ENCODE measurements around the gene COL19A1.

Gene COL19A1

DNA sequence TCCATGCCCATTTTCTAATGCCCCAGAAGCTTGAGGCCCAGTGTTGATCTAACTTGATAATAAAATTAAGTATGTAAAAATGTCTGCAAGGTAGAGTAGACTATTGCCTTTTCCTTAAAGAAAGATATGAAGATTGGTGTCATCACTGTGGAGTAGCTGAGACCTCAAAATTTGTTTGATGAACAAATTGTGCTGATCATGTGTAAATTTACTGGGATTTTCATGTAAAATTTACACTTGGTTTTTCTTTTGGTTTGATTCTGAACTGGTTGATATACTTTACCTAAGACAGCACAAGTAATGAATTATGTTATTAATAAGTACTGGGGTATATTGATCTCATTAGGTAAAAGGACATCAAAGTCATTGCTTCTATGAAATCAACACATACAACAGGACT lies 207.3 kb downstream of the COL19A1 start:
- DNase-seq, result no peak

DNA sequence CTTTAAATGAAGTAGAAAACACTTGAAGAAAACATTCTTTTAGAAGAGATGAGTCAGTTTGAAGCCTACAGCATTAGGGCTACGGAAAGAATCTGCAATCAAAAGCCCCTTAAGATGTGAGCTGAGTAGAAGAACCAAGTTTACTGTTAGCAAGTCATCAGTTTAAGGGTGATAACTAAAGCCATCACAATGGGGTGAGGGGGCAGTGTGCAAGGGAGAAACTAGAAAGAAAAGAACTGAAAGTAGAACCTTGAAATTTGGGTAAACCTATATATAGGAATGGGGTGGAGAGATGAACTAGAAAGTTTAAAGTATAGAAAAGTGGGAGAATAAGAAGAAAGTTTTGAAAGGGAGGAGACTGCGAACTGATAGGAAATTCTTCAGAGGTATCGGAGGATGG lies 212.9 kb downstream of the COL19A1 start:
- no peak for DNase-seq

DNA sequence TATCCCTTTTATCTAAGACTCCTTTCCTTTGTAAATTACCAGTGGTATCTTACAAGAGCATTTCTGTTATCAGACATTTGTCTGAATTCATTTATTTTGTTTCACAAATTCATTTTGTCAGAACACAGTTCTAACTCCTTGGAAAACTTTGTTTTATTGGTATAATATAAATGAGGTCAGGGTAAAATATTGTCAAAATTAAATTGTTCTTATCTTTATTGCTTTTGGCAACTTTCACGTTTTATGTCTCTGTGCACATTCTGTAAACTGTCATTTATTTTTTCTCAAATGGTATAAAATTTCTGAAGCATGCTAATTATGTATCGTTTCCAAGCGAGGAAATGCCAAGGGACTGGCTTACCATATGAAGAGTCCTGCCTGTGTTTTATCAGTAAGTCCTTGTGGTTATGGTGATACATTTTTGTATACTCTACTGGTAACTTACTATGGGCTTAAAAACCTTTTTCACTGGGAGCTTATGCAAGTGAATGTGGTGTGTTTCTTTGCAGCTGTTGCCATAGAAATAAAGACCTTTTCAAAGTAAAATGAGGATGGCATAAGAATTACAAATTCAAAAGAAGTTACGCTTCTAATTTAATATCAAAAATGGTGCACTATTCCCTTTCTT lies 214.2 kb downstream of the COL19A1 start:
- no peak for DNase-seq

DNA sequence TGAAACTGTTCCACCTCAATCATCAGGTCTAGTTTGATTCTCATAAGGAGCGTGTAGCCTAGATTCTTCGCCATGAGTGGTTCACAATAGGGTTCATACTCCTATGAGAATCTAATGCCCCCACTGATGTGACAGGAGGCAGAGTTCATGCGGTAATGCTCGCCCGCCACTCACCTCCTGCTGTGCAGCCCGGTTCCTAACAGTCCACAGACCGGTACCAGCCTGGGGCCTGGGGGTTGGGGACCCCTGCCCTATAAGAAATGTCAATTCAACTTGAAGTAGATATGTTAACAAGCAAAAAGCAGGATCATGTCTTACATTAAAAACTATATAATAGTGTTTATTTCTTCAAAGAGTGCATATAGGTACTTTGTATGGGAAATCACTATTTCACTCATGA lies 216.5 kb downstream of the COL19A1 start:
- DNase-seq, result no peak

DNA sequence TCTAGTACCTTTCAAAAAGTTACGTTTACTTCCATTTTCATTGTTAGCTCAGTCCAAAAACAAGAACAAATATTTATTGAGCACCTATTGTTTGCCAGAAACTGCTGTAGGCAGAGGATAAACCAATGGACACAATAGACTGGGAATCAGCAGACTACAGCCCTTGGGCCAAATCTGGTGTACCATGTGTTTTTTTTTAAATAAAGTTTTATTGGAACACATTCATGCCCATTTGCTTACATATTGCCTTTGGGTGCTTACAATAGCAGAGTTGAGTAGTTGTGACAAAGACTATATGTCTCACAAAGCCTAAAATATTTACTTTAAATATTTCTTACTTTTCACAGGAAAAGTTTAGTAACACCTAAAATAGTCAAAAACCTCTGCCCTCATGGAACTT lies 220.4 kb downstream of the COL19A1 start:
- DNase-seq, result no peak

DNA sequence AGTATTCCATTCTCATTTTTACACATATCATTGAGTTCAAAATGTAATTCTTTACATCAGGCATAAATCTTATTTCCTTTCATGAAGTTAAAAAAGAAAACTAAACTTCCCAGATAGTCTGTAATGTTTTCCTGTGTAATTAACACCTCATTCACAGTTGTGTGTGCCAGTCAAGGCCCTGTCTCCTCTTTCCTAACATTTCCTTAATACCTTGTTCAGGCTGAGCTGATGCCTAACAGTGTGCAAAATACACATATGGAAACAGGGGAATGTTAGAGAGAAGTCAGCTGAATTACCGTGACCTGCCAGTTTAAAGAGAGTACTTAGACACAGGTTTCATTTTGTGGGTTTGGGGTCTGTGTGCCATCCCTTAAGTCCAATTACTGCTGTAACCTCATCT lies 227.8 kb downstream of the COL19A1 start:
- DNase-seq, result no peak

DNA sequence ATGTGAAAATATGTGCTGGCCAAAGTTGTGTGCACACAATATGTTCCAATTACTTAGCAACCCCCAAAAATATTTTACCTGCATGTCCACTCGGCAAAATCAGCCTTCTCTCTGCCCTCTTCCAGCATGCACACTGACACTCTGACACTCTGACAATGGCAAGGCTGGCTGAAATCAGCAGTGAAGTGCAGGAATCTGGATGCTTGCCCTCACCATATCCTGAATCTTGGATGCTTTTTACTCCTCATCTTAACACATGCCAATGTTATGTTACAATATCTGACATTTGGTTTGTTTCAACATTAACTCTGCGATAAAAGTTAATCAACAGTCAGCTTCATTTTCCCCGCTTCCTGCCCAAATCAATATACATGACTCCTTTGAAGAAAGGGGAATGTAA lies 233.4 kb downstream of the COL19A1 start:
- no peak for DNase-seq

DNA sequence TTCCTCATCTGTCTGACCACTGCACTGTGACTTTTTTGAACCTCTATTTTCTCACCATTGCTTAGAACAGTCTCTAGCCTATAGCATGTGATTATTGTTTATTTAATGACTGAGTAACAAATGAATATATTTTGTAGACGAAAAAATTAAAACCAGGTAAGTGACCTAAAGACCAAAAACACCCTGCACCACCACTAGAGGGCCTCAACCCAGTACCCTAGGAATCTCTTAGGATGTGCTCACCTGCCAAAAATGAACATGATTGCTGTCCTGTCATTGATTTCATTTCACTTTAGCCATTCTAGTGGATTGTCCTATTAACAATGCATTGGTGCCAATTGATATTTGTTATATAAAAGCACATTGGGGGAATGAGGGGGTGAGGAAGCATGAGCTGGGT lies 237.4 kb downstream of the COL19A1 start:
- DNase-seq, result no peak

DNA sequence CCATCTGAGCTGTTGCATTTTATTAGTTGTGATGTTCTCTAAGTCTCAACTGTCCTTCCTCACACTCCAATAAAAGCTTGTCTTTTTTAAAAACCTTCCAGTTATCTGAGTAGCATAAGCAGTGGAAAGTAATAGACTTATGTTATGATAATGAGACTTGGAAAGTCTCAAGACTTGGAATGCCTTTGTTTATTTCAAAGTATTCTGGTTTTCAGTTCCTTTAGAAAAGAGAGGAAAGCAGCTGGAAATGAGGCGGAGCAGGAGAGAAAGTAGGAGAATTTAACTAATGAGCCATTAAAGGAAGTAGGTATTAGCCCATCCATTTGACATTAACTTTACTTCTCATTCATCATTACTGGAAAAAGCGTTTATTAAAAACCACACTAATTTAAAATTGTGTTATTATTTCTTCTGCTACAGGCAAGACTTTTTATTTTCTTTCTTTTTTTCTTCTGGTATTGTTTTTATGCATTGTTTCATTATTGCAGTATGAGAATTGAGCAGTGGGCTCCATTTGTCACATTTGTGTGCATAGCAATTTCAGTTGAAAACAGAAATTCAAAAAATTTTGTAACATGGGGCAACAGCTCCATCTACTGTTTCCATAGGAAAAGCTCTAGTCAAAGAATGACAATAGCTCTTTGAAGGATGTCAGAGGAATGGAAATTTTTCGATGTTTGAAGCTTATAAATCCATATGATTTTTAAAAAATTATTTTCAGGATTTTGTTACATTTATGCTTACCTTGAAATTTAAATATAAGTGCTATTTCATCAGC lies 241.7 kb downstream of the COL19A1 start:
- DNase-seq, result no peak

DNA sequence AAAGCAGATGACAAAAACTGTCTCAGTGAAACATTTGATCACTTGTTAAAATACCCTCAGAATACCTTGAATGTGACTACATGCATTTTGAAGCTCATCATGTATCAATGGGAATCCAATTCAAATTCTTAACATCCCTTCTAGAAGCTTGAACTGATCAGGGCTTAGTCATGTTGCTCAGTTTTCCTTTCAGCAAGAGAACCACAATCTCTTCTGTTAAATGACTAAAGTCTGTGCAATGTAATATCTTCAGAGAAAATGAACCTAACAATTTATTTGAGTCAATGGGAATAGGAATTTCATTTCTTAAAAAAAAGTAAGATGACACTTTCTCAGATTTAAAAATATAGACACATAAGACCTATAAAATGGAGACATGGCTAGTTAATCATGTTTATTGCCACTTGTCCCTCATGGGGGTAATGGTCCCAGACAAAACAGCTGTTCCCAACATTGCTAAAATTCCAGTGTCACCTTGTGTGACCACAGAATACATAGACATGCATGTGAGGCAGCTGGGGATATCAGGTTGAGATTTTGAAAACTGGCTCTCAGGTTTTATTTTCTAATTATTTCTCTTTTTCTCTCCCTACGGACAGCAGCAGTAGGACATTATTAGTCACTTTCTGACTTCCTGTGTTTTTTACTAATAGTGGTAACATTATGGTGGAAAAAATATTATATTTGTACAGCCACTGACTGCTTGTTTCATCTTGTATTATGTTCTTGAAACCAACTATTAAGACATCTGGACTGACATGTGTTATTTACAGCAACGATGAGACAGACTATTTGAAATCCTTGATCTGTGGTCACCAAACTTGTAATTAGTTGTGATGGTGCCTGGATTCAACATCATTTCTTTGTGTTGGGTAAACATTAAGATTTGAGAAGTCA lies 244.0 kb downstream of the COL19A1 start:
- DNase-seq, result no peak

DNA sequence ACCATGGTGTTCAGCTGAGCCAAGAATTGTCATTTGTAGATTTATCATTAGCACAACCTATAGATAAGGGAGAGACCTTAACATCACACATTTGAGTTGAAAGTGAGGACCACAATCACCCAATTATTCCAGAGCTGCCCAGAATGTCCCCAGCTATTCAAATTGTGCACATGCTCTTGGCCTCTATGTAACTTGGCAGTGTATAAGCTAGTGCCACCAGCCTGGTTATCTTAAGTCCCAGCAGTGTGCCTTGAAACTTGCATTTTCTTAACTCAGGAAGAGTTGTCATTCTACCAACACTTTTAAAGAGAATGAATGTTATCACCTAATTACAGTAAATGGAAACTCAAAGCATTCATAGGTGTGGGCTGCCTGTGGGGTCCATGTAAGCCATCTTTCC lies 245.4 kb downstream of the COL19A1 start:
- DNase-seq, result no peak

DNA sequence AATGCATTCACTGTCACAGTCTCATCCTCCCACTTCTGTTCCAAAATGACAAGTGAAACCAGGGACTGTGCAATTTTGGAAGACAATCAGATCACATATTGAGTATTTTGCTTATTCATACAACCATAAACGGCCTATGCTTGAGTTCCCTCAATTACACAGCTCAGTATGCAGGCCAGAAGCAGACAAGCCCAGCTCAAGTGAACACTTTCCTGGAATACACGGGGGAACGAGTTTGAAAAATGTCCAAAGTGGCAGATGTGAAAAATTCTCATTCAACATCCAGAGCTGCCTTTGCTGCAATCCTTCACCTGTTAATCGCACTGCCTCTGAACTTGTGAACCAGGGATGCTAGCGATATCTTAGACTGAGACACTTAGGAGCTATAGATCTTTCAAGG lies 246.4 kb downstream of the COL19A1 start:
- no peak for DNase-seq

DNA sequence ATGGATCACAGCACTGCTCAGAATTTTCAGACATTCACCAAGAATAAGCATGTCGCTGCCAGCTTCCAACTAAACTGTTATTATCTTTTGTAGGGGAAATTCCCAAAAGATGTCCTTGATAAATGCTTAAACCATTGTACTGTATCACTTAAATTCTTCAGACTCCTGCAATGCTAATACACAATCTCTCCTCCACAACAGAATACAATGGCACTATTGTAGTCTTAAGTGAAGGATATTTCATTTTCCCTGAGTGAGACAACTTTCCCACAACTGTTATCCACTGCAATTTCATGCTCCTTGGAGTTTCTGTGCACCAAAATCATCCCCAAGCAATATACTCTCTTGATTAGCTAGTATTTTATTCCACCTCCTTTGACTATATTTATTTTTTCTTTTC lies 246.8 kb downstream of the COL19A1 start:
- DNase-seq, result no peak

DNA sequence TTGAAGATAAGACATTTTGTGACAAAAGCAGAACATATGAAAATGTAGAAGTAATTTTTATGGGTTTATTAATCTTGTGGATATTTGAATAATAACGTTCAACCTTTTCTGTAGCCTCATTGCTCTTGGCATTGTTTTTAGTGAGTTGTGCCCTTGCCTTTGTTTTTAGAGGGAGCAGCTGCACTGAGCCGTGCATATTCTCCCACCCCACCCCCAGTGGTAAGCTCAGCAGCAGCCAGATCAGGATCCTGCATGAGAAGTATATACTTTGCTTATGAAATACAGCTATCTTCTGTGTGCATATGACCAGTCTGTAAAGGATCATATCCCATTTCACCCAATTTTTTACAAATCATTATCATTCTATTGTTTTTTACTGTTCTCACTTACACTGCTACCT lies 252.3 kb downstream of the COL19A1 start:
- no peak for DNase-seq

DNA sequence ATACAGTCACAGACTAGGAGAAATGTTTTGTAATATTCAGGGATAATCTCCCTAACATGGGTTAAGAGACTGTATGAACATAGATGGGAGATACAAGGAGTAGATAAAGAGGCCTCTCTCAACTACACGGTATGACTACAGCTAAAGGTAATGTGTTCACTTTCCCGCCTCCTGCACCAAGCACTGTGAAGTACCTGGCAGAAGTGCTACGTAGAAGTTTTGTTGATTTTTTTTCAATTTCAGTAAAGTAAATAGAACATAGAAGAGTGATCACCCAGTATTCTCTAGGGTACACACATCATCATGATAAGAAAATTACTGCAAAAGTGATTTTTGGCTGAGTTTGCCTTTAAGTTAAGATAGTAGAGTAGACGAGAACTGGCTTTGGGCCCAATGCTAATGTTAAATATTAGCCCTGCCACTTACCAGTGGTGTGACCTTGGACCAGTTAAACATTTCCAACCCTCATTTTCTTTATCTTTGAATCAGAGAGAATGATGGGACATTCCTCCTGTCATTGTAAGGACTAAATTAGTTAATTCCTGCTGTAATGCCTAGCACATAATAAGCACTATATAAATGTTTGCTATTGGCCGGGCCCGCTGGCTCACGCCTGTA lies 253.0 kb downstream of the COL19A1 start:
- no peak for DNase-seq

DNA sequence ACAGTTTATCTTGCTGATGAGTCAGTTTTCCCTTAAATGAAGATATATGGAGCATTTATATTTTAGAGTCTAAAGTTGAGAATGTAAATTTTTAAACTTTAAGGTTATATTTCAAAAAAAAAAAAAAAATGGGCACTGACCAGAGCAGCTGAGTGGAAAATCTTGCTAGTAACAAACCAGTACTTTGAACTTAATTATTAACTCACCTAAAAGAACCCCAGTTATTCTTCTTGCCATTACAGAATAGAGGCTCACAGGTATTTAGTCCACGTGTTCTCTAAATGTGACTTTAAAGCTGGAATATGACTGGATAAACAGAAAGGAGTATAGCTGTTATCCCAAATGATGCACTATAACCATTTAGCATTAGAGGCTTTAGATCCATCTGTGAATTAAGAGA lies 258.1 kb downstream of the COL19A1 start:
- DNase-seq, result no peak

DNA sequence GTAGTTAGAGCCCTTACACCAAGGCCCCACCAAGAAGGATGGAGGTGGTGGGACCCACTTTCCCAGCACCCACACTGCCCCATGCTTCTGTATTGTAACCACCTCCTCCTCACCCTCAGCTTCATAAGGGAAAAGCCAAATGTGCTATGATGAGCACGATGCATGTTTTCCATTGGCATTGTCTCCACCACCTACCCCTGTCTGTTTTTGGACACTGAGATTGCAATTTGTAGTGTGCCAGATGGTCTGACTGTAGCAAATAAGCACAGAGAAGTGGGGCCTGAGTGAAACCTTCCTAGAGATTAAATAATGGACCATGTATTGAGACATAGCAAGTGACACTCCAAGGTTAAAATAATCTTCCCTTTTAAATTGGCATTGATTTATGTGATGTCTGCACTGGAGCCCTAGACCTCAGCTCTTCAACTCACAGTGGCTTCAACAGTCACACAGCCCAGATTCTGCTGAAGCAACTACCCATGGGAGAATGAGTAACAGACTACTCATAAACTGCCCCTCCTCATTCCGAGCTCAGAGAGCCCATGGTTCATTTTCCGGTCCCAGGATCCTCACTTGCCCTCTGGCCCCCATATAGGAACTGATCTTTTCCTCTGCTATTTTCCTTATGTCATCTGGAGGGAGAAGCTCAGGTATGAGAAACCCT lies 258.7 kb downstream of the COL19A1 start:
- no peak for DNase-seq

DNA sequence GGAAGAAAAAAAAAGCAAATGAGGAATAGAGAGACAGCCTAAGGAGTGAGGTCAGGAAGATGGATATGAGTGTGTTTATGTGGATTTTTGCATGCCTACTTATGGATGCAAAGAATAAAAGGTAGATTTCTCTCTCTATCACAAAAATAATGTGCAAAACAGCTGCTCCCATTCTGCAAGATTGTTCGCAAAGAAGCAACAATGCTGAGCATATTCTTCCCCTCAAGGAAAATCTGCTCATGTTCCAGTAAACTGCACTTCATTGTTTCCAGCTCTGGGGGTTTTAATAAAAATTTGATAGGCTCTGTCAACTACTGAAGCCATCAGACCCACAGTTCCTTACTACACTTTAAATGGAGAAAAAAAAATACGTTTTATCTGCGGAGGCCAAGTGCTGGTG lies 259.2 kb downstream of the COL19A1 start:
- no peak for DNase-seq

DNA sequence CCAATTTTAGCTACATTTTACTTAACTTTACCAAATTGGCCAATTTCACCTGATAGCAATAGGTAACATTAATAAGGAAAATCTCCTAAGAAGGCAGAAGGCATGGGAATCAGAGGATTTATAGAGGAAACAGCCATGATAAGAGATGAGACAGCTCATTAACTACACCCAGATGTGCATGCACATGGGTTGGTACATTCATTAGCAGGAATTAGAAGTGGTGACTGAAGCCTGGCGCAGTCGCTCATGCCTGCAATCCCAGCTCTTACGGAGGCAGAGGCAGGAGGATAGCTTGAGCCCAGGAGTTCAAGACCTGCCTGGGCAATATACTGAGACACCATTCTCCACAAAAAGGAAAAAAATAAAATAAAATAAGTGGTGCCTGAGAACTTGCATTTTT lies 263.0 kb downstream of the COL19A1 start:
- DNase-seq, result no peak

DNA sequence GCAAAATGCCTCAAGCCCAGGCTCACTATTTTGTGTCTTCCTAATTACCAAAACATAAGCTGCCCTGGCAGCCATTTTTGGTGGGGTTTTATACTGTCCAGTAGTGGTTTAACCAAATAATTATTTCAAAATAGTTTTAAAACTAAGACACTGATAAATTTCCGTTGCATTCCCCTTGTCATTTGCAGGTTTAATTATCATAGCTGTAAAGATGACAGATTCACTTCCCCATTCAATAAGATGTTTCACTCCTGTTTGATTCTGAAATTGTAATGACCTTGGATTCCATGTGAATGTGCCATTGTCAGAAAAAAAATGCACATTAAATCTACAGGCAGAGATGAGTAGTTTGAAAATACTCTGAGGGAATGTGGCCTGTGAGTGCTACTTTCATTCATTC lies 264.5 kb downstream of the COL19A1 start:
- DNase-seq, result no peak

DNA sequence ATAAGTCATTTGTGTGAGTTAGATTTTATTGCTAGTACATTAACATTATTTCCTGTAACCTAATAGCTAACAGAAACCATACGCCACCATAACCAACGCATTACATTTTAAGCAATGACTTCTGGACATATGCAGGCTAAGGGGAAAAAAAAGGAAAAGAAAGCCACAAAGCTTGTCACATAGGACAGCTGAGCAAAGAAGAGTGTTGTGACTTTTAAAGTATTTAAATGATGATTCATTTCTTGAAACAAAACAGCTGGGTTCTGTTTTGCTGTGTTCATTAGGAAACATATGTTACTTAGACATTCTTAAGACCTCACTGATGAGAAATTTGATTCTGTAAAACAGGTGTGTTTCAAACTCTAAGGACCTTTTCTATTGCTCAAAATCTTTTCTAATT lies 265.2 kb downstream of the COL19A1 start:
- no peak for DNase-seq

DNA sequence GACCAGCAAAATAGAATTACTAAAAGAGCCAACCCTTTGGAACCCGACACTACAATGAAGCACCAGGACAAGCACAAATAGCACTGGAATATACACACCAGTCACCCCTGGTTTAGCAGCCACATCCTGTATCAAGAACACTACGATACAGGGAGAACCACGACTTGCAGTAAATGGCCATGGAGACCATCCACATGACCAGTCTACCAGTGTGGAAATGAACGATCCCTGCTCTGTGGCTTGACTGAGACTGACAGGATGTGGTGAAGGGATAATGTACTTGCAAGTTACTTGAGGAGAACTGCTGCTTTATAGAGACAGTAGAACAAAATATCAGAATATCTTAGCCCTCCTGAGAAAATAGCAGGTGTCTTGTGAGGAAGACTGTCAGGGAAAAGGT lies 266.9 kb downstream of the COL19A1 start:
- no peak for DNase-seq

DNA sequence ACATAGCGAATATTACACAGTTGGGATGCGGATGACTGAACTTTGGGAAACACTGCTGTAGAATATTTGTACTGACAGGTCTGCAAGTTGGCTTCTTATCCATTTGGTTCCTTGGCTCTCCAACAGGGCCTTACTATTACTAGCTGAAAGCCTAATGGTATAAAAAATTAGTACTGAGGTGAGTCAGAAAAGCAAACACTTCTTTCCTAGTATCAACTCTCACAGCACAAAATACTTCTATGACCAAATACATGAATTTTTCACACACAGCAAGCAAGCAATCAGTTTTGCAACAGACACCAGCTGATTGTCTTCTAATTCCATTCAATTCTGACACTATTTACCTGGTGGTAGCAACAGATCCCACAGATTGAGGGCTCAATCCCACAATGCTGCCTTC lies 268.2 kb downstream of the COL19A1 start:
- no peak for DNase-seq
